GM18520 (cell line): ENCODE results near the gene H6PD.
"Not testable (repeated sequence)": the region's sequence is repeated elsewhere in the genome, so short reads cannot be mapped to it uniquely, and the experiment has no call there.

ENCODE experiments used
- ATAC-seq: cut with Tn5 transposase; IDR thresholded peaks from one replicate; pipeline ENCODE4 v1.9.1; 2021; ENCODE audit not compliant: unreplicated experiment

Gene H6PD

DNA sequence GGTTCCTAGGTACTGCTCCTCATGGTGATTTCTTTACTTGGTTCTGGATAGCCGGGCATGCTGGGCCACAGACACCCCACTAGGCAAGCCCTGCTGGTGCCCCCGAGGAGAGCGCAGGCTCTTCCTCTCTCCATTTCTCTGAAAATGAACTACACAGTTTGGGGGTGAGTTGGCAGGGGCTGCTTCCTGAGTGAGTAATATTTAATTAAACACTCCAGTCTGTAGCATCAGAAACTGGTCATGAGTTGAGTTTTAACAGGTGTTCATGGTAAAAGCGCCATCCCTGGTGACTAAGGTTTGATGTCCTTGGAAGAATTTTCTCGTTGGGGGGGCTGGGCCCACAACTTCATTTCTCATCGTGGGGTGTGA lies 59.8 kb downstream of the H6PD start:
- ATAC-seq, result no peak

DNA sequence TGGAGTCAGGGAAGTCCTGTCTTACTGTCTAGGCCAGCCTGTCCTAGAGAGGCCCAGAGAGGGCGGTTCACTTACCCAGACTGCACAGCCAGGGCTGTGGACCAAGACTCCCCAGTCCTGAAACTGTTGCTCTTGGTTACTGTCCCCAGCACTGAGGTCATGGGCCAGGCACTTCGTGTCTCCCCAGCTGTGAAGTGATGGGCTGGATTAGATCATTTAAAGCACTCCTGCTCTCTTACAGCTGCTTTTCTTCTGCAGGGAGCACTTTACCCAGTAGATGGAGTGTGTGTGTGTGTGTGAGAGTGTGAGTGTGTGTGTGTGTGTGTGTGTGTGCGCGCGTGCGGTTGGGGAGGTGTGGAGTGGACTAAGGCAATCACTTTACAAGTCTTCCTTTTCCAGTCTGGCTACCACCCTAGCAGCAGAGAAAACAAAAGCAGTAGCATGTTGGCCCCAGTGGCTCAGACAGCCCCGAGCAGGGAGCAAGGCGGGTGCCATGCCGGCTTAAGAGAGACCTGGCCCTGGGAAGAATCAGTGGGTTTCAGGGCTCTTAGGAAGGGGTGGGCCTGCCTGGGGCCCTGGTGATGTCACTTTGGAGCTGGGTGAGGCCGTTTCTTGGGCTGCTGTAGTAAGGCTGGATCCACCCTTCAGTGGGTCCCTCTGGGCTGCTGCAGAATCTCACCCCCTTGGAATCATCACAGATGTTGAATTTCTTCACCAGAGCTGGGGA lies 60.5 kb downstream of the H6PD start:
- no peak for ATAC-seq

DNA sequence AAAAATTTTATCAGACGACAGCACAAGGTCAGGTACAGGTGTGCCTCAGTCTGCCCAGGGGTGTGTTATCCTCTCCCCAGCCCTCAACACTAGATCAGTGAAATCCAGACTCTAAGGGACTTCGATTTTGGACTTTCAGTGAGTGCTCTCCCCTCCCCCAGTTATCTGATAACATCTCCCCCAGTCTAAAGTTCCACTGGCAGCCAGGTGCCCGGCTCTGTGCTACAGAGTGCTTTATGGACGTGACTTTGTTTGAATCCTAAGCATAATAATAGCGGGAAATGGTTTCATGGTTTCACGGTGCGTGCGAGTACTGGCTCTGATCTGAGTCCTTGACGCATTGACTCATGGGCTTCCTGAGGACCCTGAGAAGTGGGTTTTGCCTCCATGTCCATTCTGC lies 61.3 kb downstream of the H6PD start:
- no peak for ATAC-seq

DNA sequence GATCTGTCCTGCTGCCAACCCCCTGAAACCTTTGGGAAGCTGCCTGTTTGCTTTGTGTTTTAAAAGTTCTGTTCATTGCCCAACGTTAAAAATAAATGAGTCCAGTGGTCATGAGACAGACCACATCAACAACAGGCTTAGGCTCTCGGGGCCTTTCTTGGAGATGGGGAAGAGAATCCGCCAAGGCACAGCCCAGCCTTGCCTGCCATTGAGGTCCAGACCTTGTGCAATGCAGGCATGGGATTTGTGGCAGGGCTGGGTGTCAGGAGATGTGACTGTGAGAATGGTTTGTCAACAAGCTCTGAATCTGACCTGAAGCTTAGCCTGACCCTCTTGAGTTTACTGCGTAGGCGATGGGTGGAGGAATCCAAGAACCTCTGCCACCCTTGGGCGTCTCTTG lies 62.3 kb downstream of the H6PD start:
- ATAC-seq, result no peak

DNA sequence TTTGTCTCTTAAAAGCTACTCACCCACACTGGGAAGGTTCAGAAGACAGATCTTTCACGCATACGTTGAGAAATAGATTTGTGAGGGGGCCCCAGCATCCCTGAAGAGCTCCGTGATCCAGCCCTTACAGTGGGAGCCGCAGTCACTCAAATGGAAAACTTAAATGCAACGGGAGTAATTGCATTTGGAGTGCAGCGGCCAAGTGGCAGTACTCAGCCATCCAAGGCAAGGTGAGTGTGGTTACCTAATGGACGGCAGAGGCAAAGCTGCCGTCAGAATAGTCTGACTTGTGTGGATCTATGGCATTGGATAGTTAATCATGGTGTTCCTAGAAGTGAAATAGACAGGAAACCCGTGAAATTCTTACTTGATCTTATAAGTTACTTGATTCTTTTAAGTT lies 63.3 kb downstream of the H6PD start:
- no peak for ATAC-seq

DNA sequence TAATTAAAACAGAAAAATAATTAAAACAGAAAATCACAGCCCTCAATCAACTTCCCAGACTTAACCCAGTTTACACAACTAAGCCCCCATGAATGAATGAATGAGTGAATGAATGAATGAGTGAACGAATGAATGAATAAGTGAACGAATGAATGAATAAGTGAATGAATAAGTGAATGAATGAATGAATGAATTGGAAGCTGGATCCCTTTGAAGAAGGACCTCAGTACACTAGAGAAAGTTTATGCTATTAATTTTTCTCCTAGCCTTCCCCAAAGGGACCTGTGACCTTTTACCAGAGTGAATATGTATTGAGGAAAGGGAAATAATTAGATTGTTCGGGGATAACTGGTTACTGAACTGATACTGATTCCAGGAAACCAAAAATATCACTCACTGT lies 63.7 kb downstream of the H6PD start:
- ATAC-seq, result no peak

DNA sequence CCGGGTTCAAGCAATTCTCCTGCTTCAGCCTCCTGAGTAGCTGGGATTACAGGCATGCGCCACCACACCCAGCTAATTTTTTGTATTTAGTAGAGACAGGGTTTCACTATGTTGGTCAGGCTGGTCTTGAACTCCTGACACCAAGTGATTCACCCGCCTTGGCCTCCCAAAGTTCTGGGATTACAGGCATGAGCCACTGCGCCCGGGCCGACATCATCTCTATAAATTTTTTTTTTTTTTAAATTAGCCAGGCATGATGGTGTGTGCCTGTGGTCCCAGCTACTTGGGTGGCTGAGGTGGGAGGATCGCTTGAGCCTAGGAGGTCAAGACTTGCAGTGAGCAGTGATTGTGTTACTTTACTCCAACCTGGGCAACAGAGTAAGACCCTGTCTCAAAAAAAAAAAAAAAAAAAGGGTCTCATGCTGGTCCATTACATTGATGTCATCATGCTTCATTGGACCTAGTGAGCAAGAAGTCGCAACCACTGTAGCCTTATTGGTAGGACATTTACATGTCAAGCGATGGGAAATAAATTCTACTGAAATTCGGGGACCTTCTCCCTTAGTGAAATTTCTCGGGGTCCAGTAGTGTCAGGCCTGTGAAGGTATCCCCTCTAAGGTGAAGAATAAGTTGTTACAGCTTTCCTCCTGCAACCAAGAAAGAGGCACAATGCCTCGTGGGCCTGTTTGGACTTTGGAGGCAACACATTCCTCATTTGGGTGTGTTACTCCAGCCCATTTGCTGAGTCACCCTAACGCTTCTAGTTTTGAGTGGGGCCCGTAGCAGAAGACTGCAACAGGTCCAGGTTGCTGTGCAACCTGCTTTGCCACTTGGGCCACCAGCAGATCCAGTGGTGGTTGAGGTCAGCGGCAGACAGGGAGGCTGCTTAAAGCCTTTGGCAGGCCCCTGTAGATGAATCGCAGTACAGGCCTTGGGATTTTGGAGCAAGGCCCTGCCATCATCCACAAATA lies 65.3 kb downstream of the H6PD start:
- ATAC-seq, result not testable (repeated sequence)

DNA sequence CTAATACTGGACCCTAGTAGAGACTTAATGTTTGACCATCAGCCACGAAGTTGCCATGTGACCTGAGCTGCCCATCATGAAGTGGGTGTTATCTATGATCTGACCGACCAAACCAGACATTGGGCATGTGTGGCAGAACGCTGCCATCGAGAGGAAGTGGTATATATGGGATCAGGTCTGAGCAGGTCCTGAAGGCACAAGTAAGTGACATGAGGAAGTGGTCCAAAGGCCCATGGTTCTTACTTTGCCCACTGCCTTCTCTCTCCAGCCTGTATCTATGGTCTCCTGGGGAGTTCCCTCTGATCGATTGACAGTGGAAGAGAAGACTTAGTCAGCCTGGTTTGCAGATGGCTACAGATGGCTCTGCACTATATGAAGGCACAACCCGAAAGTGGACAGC lies 66.0 kb downstream of the H6PD start:
- no peak for ATAC-seq

DNA sequence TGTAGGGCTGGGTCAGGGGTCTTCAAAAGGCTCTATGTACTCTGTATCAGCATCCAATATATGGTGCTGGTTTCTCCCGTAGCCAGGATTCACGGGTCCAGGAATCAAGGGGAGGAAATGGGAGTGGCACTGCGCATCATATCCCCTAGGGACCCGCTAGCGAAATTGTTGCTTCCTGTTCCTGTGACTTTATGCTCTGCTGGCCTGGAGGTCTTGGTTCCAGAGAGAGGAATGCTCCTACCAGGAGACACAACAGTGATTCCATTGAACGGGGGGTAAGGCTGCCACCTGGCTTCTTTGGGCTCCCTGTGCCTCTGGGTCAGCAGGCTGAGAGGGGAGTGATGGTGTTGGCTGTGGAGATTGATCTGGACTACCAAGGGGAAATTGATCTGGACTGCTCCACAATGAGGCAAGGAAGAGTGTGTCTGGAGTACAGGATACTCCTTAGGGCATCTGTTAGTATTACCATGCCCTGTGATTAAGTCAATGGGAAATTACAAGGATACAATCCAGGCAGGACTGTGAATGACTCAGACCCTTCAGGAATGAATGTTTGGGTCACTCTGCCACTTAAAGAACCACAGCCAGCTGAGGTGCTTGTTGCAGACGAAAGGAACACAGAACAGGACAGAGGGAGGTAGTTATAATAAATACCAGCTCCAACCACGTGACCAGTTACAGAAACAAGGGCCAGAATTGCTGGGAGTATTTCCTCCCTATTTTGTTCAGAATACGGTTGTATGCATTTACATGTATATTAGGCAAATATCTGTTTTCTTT lies 68.4 kb downstream of the H6PD start:
- no peak for ATAC-seq

DNA sequence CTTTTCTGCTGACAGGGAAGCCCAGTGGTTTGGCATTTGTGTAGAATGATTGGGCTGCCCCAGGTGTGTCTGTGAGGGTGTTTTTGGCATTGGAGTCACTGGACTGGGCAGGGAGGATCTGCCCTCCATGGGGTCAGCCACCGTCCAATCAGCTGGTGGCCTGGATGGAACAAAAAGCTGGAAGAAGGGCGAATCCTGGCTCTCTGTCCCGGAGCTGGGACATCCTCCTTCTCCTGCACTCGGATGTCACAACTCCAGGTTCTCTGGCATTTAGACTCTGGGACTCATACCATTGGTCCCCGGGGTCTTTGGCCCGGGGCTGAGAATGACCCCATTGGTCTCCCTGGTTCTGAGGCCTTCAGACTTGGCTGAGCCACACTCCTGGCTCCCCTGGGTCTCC lies 69.3 kb downstream of the H6PD start:
- ATAC-seq, result no peak

DNA sequence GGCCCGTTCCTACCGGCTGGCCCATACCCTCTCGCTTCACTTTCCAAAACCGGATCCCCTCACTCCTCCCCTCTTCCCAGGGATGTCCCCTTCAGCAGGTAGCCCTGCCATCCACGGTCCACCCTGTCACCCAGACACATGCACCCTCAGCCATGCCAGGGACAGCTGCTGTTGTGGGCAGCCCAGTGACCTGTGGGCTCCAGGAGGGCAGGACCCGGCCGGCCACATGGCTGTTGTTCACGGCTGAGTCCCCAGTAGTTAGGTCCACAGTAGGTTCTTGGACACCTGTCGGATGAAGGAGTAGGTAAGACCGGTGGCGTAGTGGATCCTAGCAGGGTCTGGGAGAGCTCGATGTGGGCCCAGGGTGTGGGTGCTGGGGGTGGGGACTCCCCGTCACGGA lies 70.6 kb downstream of the H6PD start:
- no peak for ATAC-seq

DNA sequence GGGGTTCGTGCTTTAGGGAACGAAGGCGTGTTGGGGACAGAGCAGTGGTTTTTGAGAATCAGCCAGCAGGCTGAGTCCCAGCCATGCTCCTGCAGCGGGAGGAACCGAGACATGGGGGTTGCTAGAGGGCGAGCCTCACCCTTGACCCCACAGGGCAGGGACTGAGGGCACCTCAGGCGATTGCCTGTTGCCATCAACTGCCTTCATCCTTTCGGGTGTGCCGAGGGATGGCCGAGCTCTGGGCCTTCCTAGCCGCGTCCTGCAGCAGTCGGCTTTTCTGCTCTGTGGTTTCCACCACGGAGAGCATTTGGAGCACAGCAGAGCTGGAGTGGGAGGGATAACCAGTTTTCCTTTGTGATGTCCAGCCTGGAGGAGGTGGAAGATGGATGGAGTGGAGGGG lies 71.4 kb downstream of the H6PD start:
- no peak for ATAC-seq

DNA sequence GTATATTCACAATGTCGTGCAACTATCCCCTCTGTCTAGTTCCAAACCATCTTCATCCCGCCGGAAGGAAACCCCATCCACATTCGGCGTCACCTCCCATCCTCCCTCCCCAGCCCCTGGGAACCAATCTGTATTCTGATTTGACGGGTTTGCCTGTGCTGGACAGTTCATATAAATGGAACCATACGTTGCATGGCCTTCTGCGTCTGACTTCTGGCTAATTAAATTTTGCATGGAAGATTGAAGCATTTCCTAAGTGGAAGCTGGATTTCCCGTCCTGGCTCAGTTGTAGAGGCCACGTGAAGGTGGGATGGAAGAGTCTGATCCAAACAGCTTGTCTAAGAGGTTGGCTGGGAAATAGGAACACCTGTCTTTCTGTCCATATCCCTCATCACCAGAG lies 72.7 kb downstream of the H6PD start:
- ATAC-seq, result no peak

DNA sequence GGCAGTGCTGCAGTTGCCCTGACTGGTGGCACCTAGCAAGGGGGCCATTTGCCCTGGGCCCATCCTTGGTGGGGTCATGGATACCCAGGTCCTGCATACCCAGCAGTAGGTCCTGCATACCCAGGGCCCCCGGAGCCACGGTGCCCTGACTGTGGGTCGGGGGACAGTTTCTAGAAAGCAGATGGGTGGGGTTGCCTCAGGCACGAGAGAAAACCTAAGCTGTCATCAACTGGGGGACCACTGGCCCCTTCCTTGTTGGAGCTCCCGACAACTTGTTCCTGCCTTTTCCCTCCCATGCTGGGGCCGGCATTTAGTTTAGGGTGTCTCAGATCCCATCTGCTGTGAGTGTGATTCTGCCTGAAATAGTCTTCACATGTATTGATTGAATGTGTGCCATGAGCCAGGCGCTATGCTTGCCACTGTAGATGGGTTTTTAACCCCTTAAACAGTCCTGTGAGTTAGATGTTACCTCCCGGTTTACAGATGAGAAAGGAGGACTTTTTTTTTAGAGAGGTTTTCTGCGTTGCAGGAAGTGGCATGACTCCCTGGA lies 73.7 kb downstream of the H6PD start:
- ATAC-seq, result no peak

DNA sequence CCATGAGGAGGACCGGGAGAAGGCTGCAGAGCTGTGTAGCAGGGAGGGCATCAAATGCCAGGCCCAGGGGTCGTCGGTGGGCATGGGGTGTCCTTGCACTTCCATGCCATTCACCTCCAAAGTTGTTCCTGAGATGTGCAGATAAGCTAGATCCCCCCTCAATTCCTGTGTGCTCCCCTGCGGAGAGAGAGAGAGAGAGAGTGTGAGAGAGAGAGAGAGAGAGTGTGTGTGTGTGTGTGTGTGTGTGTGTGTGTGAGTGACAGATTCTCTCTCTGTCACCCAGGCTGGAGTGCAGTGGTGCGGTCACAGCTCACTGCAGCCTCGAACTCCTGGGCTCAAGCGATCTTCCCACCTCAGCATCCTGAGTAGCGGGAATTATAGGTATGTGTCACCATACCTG lies 74.5 kb downstream of the H6PD start:
- no peak for ATAC-seq

DNA sequence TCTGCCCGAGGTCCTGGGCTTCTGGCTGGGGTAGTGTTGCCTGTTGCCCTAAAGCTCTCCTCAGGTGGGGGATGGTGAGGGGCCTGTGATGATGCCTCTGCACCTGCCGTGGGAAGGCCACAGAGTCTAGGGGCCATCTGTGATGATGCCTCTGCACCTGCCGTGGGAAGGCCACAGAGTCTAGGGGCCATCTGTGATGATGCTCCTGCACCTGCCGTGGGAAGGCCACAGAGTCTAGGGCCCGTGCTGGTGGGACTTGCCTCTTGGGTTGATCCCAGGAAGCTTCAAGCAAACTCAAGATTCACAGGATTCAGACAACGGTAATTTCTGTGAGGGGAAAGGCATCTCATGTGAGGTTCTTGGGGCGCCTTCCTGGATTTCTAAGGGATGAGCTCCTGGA lies 75.4 kb downstream of the H6PD start:
- ATAC-seq, result no peak

DNA sequence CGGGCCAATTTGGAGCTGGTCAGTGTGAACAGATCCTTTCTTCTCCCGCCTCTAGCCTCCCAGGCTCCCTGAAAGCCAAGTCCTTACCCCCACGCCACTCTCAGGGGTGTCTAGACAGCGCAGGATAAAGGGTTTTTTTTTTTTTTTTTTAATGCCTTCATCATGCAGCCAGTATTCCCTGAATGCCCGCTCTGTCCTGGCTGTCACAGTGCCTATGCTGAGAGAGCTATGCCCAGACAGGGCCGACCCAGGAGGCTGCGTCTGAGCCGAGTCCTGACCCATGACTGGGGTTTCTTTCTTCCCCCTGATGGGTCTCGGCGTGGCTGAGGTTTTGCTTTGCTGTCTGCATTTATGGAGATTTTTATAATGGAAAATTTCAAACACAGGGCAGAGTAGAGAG lies 76.5 kb downstream of the H6PD start:
- no peak for ATAC-seq

DNA sequence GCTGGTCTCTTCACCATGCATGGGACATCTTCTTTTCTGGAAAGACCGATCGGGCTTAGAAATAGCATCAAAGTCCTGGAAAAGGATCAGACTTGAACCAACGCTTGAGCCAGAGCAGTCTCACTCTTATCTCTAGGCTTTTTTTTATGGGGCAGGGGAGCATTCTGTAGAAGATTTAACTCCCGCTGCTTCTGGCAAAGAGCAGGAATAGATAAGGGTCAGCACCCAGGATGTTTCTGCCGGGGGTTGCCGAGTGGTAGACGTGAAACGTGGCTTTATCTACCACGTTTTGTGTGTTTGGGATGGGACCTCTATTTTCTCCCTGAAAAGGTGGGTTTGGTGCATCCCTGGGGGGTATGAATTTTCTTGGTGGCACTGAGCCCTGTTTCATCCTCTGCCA lies 76.9 kb downstream of the H6PD start:
- no peak for ATAC-seq

DNA sequence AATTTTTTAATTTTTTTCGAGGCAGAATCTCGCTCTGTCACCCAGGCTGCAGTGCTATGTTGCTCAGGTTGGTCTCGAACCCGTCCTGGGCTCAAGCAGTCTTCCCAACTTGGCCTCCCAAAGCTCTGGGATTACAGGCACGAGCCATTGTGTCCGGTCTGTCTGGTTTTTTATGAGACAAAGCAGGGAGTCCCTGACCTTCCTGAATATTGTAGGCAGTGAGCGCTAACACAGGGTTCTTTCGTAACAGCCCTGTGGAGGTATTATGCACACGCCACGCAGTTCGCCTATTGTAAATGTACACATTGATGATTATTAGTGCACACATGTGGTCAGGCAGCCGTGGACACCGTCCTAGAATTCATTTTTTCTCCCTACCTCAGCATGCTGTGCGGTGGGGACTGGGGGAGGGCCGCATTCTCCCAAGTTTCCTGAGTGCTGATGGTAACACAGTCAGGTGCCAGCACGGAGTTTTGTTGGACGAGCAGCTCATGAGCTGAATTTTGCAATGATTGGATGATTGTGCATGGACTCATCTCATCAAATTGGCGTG lies 77.7 kb downstream of the H6PD start:
- no peak for ATAC-seq

DNA sequence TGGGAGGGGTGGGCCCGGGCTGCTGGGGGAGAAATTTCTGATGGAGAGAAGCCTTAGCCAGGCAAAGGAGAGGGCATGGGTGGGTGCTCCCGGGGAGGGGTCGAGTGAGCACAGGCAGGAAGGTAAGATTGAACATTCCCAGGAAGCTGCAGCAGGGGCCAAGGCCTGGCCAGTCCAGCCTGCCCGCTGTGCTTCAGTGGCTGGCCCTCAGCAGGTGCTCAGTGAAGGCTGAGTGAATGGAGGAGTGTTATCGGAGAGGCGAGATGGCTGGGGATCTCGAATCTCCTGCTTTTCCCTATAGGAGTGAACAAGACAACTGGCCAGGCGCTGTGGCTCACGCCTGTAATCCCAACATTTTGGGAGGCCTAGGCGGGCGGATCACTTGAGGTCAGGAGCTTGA lies 79.0 kb downstream of the H6PD start:
- no peak for ATAC-seq

DNA sequence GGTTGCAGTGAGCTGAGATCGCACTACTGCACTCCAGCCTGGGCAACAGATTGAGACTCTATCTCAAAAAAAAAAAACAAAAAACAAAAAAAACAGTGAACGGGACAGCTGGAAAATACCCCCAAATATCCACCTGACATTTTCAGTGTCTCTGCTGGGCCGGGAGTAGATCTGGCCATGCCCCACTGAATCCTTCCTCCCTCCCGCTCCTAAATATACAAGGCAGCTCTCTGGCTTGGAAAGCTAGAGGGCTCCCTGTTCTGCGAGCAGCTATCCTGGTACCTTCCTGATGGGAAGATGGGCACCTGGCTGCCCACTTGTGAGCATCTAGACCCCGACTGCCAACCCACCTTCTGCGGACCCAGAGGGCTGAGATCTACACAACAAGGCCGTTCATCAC lies 79.5 kb downstream of the H6PD start:
- ATAC-seq, result no peak
